DND-41 (cell line): ENCODE measurements around the gene TMEM223.

ENCODE experiments used
- ATAC-seq: fragments of 200-7000 bp; cut with Tn5 transposase; 3 replicates; pipeline ENCODE4 v1.9.1; 2021; ENCODE audit warnings: low read depth; ENCODE audit not compliant: insufficient read depth
- DNase-seq: peaks from one replicate; pipeline ENCODE4 v3.0.0-alpha.2; 2020
- H2AFZ ChIP-seq: 2 replicates; pipeline ENCODE4 v1.6.0; 2012; ENCODE audit warnings: low read depth, low read length
- H3K27ac ChIP-seq: 2 replicates; pipeline ENCODE4 v1.5.1; 2012; ENCODE audit warnings: low read length, inconsistent platforms
- H3K27me3 ChIP-seq: fragments of 200-600 bp; sonication (generic); 2 replicates; pipeline ENCODE4 v1.6.0; 2012; ENCODE audit warnings: low read length, mild to moderate bottlenecking, inconsistent platforms; ENCODE audit not compliant: insufficient read depth, poor library complexity
- H3K36me3 ChIP-seq: 2 replicates; pipeline ENCODE4 v1.5.1; 2012; ENCODE audit warnings: low read length, inconsistent platforms; ENCODE audit not compliant: insufficient read depth
- H3K4me1 ChIP-seq: 2 replicates; pipeline ENCODE4 v1.5.1; 2012; ENCODE audit warnings: mild to moderate bottlenecking, low read length; ENCODE audit not compliant: insufficient read depth
- H3K4me2 ChIP-seq: 2 replicates; pipeline ENCODE4 v1.6.0; 2012; ENCODE audit warnings: mild to moderate bottlenecking, moderate library complexity, low read length, inconsistent platforms; ENCODE audit not compliant: insufficient read depth
- H3K4me3 ChIP-seq, 2 experiments: fragments of 200-600 bp in 1 of 2; shearing (Covaris generic) in 1 of 2; 2 replicates each; pipeline ENCODE4 v1.5.1; 2012 to 2016; ENCODE audit warnings: inconsistent platforms in 2 of 2, low read length in 2 of 2, mild to moderate bottlenecking in 2 of 2, low read depth in 1 of 2, moderate library complexity in 1 of 2
- H3K79me2 ChIP-seq: 2 replicates; pipeline ENCODE4 v1.6.0; 2012; ENCODE audit warnings: low read length, inconsistent platforms; ENCODE audit not compliant: insufficient read depth
- H3K9ac ChIP-seq: 2 replicates; pipeline ENCODE4 v1.6.0; 2012; ENCODE audit warnings: low read depth, mild to moderate bottlenecking, inconsistent platforms, low read length, moderate library complexity
- H3K9me3 ChIP-seq: 2 replicates; pipeline ENCODE4 v1.5.1; 2012; ENCODE audit warnings: low read length, moderate library complexity, mild to moderate bottlenecking, inconsistent platforms; ENCODE audit not compliant: insufficient read depth, severe bottlenecking
- H4K20me1 ChIP-seq: 2 replicates; pipeline ENCODE4 v1.6.0; 2012; ENCODE audit warnings: low read length; ENCODE audit not compliant: insufficient read depth
- EZH2 ChIP-seq: IDR thresholded peaks from 3 replicates; pipeline ENCODE4 v1.6.1; 2012; ENCODE audit warnings: borderline replicate concordance, low read depth, mild to moderate bottlenecking, moderate library complexity, low read length, inconsistent platforms; ENCODE audit not compliant: severe bottlenecking
- TF ChIP-seq, protein P1 (sequence below): IDR thresholded peaks from 2 replicates; pipeline ENCODE4 v1.5.1; 2012; ENCODE audit warnings: borderline replicate concordance, low read length, moderate library complexity, mild to moderate bottlenecking; ENCODE audit not compliant: poor library complexity, severe bottlenecking; ENCODE audit errors: extremely low read depth

Gene TMEM223

DNA sequence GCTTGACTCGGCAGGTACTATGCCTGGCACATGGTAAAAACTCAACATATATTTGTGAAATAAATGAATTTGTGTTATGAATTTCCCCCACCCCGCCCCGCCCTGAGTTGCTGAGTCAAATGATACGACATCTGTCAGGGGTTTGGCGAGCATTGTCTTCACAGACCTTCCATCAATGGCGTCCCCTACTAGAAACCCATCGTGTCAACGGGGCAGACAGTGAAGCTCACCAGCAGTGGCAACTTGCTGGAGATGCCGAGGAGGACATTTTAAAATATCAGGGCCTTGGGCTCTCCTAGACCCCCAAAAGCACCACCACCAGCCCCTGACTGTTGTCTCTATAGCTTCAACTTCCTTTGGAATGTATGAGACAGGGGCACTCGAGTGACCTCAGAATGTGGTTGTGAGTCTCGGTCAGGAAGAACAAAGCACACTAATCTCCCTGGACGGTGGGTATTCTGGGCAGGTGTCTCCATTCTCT is 14.2 kb upstream of the TMEM223 start:
- no peak for DNase-seq
- Histone ChIP-seq H3K79me2 (peaks cover 42% of the 10 kb centered on the region), H3K27me3 (no peaks in the 10 kb centered on the region), H3K4me1 (peaks cover 29% of the 10 kb centered on the region), H2AFZ (peak overlapping the region; percentile 90), H3K27ac (peak overlapping the region; percentile 73), H3K4me2 (peak overlapping the region; percentile 85), H3K4me3 (peak overlapping the region; percentile 42 to 73; a peak in 3 of 4 replicates), H3K9ac (peak overlapping the region; percentile 84), H4K20me1 (peaks cover 15% of the 10 kb centered on the region; the same call in 1 of the 2 replicates), H3K9me3 (no peaks in the 10 kb centered on the region), H3K36me3 (peaks cover 31% of the 10 kb centered on the region)
- no peak for ATAC-seq
- no peak for TF ChIP-seq EZH2
- TF ChIP-seq, protein P1, sequence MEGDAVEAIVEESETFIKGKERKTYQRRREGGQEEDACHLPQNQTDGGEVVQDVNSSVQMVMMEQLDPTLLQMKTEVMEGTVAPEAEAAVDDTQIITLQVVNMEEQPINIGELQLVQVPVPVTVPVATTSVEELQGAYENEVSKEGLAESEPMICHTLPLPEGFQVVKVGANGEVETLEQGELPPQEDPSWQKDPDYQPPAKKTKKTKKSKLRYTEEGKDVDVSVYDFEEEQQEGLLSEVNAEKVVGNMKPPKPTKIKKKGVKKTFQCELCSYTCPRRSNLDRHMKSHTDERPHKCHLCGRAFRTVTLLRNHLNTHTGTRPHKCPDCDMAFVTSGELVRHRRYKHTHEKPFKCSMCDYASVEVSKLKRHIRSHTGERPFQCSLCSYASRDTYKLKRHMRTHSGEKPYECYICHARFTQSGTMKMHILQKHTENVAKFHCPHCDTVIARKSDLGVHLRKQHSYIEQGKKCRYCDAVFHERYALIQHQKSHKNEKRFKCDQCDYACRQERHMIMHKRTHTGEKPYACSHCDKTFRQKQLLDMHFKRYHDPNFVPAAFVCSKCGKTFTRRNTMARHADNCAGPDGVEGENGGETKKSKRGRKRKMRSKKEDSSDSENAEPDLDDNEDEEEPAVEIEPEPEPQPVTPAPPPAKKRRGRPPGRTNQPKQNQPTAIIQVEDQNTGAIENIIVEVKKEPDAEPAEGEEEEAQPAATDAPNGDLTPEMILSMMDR: no peak

DNA sequence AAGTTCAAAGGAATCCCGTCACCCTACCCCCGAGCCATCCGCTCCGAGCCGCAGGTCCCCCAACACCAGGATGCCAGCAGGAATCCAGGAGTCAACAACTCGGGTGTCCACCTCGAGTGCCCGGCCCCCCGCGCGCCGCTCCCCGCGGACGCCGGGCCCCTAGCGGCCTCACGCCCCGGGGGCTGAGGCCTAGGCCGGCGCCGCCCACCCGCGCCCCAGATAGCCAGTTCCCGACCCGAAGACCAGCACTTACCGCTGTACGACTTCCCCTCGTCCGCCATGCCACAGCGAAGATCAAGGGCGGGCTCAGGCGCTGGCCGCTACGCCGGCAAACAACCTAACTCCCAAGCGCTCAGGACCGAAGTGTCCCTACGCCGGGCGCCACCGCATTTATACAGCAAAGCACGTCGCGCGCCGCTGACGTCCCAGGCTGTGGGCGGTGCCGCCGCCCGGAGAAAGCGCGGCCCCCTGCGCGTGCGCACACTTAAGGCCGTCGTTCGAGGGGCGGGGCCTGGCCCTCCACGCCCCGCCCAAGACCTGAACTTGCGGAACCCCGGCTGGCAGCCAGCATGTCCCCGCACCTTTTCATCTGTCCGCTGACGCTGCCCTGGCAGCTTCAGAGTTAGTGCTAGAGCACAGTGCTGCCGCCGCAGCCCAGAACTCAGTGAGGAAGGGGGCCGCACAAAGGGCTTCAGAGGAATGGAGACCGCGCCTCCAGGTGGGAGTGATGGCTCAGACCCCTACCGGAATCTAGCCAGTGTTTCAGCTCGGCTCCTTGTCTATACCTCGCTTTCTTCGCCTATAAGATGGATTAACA is 13.5 kb upstream of the TMEM223 start, which contains the start of gene NXF1:
Gene NXF1 (minus strand): TSS at position 365 of the 817 bp plus-strand sequence. CDS start 84 bp downstream, at position 281.
- no peaks in the 10 kb centered on the region for H3K9me3 ChIP-seq
- H3K9ac ChIP-seq: peak within 1 kb of the TSS; percentile 84
- TF ChIP-seq EZH2: no peak
- TF ChIP-seq, protein P1: peak; percentile 28
- H3K36me3 ChIP-seq: peaks cover 38% of the 10 kb centered on the region
- peaks cover 15% of the 10 kb centered on the region; the same call in 1 of the 2 replicates for H4K20me1 ChIP-seq
- peak within 1 kb of the TSS; percentile 78 for H3K27ac ChIP-seq
- H3K4me3 ChIP-seq: peak within 1 kb of the TSS; percentile 42 to 73
- DNase-seq (peak; percentile 94), ATAC-seq (peak; percentile 81)
- peak within 1 kb of the TSS; percentile 90 for H2AFZ ChIP-seq
- H3K27me3 ChIP-seq: no peaks in the 10 kb centered on the region
- peaks cover 29% of the 10 kb centered on the region for H3K4me1 ChIP-seq
- H3K79me2 ChIP-seq: peaks cover 46% of the 10 kb centered on the region
- peak within 1 kb of the TSS; percentile 85 for H3K4me2 ChIP-seq

DNA sequence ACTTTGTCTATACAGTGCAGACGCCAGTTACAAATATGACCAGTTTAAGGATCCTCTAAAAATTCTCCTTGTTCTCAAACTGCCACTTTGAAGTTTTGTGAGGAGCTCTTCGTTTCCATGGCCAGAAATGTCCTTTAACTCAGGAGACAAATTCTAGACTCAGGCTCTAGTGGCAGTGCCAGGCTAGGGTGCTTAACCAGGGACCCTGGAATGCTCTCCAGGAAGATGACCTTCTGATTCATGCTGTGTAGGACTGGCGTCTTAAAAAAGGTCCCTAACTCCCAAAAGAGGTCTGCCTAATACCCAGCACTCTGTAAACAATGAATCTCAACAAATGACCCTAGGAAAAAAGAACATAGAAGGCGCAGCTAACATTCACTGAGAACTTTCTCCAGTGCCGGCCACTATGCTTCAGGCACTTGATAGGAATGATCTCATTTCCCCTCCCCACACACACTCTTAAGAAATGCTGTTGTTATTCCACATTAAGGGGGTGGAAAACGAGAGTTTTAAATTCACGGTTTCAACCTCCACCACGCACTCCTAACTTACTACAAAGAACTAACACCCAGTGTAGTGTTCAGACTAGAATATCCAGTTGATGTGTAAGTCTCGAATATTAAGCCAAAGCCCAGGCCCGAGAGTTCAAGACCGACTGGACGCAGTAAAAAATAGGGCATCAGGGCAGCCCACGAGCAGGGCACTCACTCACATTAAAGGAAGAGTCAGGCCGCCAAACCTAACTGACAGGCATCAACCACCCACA is 12.7 kb upstream of the TMEM223 start:
- peak overlapping the region; percentile 42 to 73 for H3K4me3 ChIP-seq
- TF ChIP-seq, protein P1: no peak
- no peak for TF ChIP-seq EZH2
- peaks cover 29% of the 10 kb centered on the region for H3K4me1 ChIP-seq
- peak overlapping the region; percentile 85 for H3K4me2 ChIP-seq
- peak overlapping the region; percentile 78 for H3K27ac ChIP-seq
- no peaks in the 10 kb centered on the region for H3K27me3 ChIP-seq
- ATAC-seq (peak; percentile 2), DNase-seq (no peak)
- no peaks in the 10 kb centered on the region for H3K9me3 ChIP-seq
- H4K20me1 ChIP-seq: peaks cover 15% of the 10 kb centered on the region; the same call in 1 of the 2 replicates
- H2AFZ ChIP-seq: peak overlapping the region; percentile 74
- H3K36me3 ChIP-seq: peaks cover 46% of the 10 kb centered on the region
- H3K79me2 ChIP-seq: peaks cover 48% of the 10 kb centered on the region
- H3K9ac ChIP-seq: peak overlapping the region; percentile 84
